Neural cell (in vitro differentiated cells): ENCODE data around the gene NDNF. TPM values are rescaled to one million over a fixed set of nuclear protein-coding genes. Genes with fewer than 3 reads are reported as not detected.

ENCODE experiments used
- H2AFZ ChIP-seq: fragments of 200-600, 300-800 bp; sonication (generic), shearing (Covaris generic); 2 replicates; pipeline ENCODE4 v1.6.0; 2014; ENCODE audit warnings: low read depth, mild to moderate bottlenecking, antibody characterized with exemption, low read length, moderate library complexity
- H3F3A ChIP-seq: fragments of 200-600 bp; shearing (Covaris generic); 2 replicates; pipeline ENCODE4 v1.6.1; 2016; ENCODE audit warnings: mild to moderate bottlenecking, moderate library complexity, mixed read lengths, antibody characterized with exemption, low read length; ENCODE audit not compliant: insufficient read depth, poor library complexity, severe bottlenecking
- H3K27ac ChIP-seq: fragments of 200-600, 300-800 bp; sonication (generic), shearing (Covaris generic); 2 replicates; pipeline ENCODE4 v1.5.1; 2014; ENCODE audit warnings: mild to moderate bottlenecking, low read length, moderate library complexity
- H3K27me3 ChIP-seq: fragments of 300-800, 200-600 bp; sonication (generic), shearing (Covaris generic); 2 replicates; pipeline ENCODE4 v1.6.0; 2014; ENCODE audit warnings: mild to moderate bottlenecking, low read depth, low read length, moderate library complexity; ENCODE audit not compliant: insufficient read depth
- H3K36me3 ChIP-seq: fragments of 300-800, 200-600 bp; sonication (generic), shearing (Covaris generic); 2 replicates; pipeline ENCODE4 v1.5.1; 2014; ENCODE audit warnings: mild to moderate bottlenecking, antibody characterized with exemption, low read length, moderate library complexity; ENCODE audit not compliant: insufficient read depth
- H3K4me2 ChIP-seq: fragments of 300-800, 200-600 bp; sonication (generic), shearing (Covaris generic); 2 replicates; pipeline ENCODE4 v1.6.0; 2014; ENCODE audit warnings: mild to moderate bottlenecking, low read length
- H3K4me3 ChIP-seq: fragments of 300-800, 200-600 bp; sonication (generic), shearing (Covaris generic); 2 replicates; pipeline ENCODE4 v1.5.1; 2014; ENCODE audit warnings: mild to moderate bottlenecking, low read length, moderate library complexity
- H3K79me2 ChIP-seq: fragments of 200-600 bp; shearing (Covaris generic); replicated peaks from 2 replicates; pipeline ENCODE4 v1.6.0; 2014; ENCODE audit warnings: mild to moderate bottlenecking, low read length, moderate library complexity; ENCODE audit not compliant: insufficient read depth
- H3K9ac ChIP-seq: fragments of 300-800, 200-600 bp; sonication (generic), shearing (Covaris generic); 2 replicates; pipeline ENCODE4 v1.6.1; 2016; ENCODE audit warnings: mild to moderate bottlenecking, low read length, mixed read lengths
- H3K9me2 ChIP-seq: fragments of 200-600 bp; shearing (Covaris generic); 2 replicates; pipeline ENCODE4 v1.6.1; 2016; ENCODE audit warnings: mild to moderate bottlenecking, low read length, mixed read lengths; ENCODE audit not compliant: insufficient read depth
- H3K9me3 ChIP-seq: fragments of 200-600, 300-800 bp; sonication (generic), shearing (Covaris generic); 2 replicates; pipeline ENCODE4 v1.6.1; 2016; ENCODE audit warnings: mild to moderate bottlenecking, mixed run types, low read length, moderate library complexity, mixed read lengths
- H4K20me1 ChIP-seq: fragments of 200-600 bp; shearing (Covaris generic); 2 replicates; pipeline ENCODE4 v1.6.1; 2016; ENCODE audit warnings: mild to moderate bottlenecking, mixed run types; ENCODE audit not compliant: insufficient read depth
- CTCF ChIP-seq: fragments of 450-650 bp; IDR thresholded peaks from 2 replicates; pipeline ENCODE4 v1.5.1; 2014; ENCODE audit warnings: antibody characterized with exemption, mild to moderate bottlenecking, moderate library complexity; ENCODE audit not compliant: poor library complexity, severe bottlenecking
- EP300 ChIP-seq: fragments of 450-650 bp; conservative IDR thresholded peaks from 2 replicates; pipeline ENCODE4 v1.6.1; 2014; ENCODE audit warnings: antibody characterized with exemption, mild to moderate bottlenecking, moderate library complexity; ENCODE audit not compliant: poor library complexity, severe bottlenecking
- EZH2 ChIP-seq: fragments of 200-600, 300-800 bp; shearing (Covaris generic), sonication (generic); IDR thresholded peaks from 2 replicates; pipeline ENCODE4 v1.6.1; 2014; ENCODE audit warnings: antibody characterized with exemption, low read length, borderline replicate concordance, mild to moderate bottlenecking; ENCODE audit not compliant: insufficient read depth, poor library complexity, severe bottlenecking
- MXI1 ChIP-seq: fragments of 450-650 bp; conservative IDR thresholded peaks from 2 replicates; pipeline ENCODE4 v1.6.1; 2014; ENCODE audit warnings: antibody characterized with exemption, mild to moderate bottlenecking; ENCODE audit not compliant: poor library complexity, severe bottlenecking
- POLR2AphosphoS5 ChIP-seq: IDR thresholded peaks from 2 replicates; pipeline ENCODE4 v1.6.1; 2012
- RAD21 ChIP-seq: fragments of 450-650 bp; conservative IDR thresholded peaks from 2 replicates; pipeline ENCODE4 v1.6.1; 2014; ENCODE audit warnings: antibody characterized with exemption, mild to moderate bottlenecking, moderate library complexity
- REST ChIP-seq: IDR thresholded peaks from 2 replicates; pipeline ENCODE4 v1.6.1; 2012; ENCODE audit warnings: borderline replicate concordance
- SMC3 ChIP-seq: fragments of 450-650 bp; conservative IDR thresholded peaks from 2 replicates; pipeline ENCODE4 v1.6.1; 2014; ENCODE audit warnings: antibody characterized with exemption, mild to moderate bottlenecking, moderate library complexity; ENCODE audit not compliant: poor library complexity
- TAF1 ChIP-seq: IDR thresholded peaks from 2 replicates; pipeline ENCODE4 v1.6.1; 2012; ENCODE audit warnings: low read depth
- polyA plus RNA-seq: library from polyadenylated mRNA; depleted of rRNA; stranded (reverse); fragments of >200 nt; gene quantifications from 2 replicates; pipeline ENCODE4 v1.2.3, GENCODE V29; 2014

The NDNF gene
- polyA plus RNA-seq, 1 donor from 2014 or later: 4.3 TPM

- no peak overlapping the region for H3K4me2 ChIP-seq
- H4K20me1 ChIP-seq: no peaks in the 10 kb centered on the region
- TF ChIP-seq CTCF (no peak), MXI1 (no peak), EP300 (no peak), SMC3 (no peak), TAF1 (no peak), REST (no peak), RAD21 (no peak), POLR2AphosphoS5 (no peak), EZH2 (no peak)
- peaks cover 38% of the 10 kb centered on the region for H3K27me3 ChIP-seq
- H3K36me3 ChIP-seq: no peaks in the 10 kb centered on the region
- no peak overlapping the region for H3K9ac ChIP-seq
- H2AFZ ChIP-seq: no peak overlapping the region
- no peaks in the 10 kb centered on the region for H3K9me2 ChIP-seq
- no peaks in the 10 kb centered on the region for H3K9me3 ChIP-seq
- H3K4me3 ChIP-seq: peak overlapping the region; percentile 81
- H3F3A ChIP-seq: no peaks in the 10 kb centered on the region
- H3K79me2 ChIP-seq: no peaks in the 10 kb centered on the region
- no peak overlapping the region for H3K27ac ChIP-seq
Measured at GRCh38 chr4:121069430-121069829, 2.9 kb downstream of the NDNF start.

- no peaks in the 10 kb centered on the region for H3K36me3 ChIP-seq
- TF ChIP-seq POLR2AphosphoS5: no peak
- no peaks in the 10 kb centered on the region for H3K9me2 ChIP-seq
- no peak overlapping the region for H2AFZ ChIP-seq
- H3K4me2 ChIP-seq: no peak overlapping the region
- H3F3A ChIP-seq: no peaks in the 10 kb centered on the region
- no peak overlapping the region for H3K27ac ChIP-seq
- H3K27me3 ChIP-seq: no peaks in the 10 kb centered on the region
- no peak overlapping the region for H3K9ac ChIP-seq
- H3K4me3 ChIP-seq: no peak overlapping the region
- H3K9me3 ChIP-seq: no peaks in the 10 kb centered on the region
- no peaks in the 10 kb centered on the region for H4K20me1 ChIP-seq
- no peaks in the 10 kb centered on the region for H3K79me2 ChIP-seq
Measured at GRCh38 chr4:121064482-121064881, 7.9 kb downstream of the NDNF start.

- Histone ChIP-seq H3F3A (no peaks in the 10 kb centered on the region), H3K9ac (no peak overlapping the region), H2AFZ (no peak overlapping the region), H3K27ac (no peak overlapping the region), H3K27me3 (no peaks in the 10 kb centered on the region), H3K36me3 (no peaks in the 10 kb centered on the region), H3K4me2 (no peak overlapping the region), H4K20me1 (no peaks in the 10 kb centered on the region), H3K79me2 (no peaks in the 10 kb centered on the region), H3K9me2 (no peaks in the 10 kb centered on the region), H3K4me3 (no peak overlapping the region), H3K9me3 (no peaks in the 10 kb centered on the region)
- TF ChIP-seq EP300: no peak
- no peak for TF ChIP-seq RAD21
- no peak for TF ChIP-seq REST
- no peak for TF ChIP-seq SMC3
- no peak for TF ChIP-seq POLR2AphosphoS5
- TF ChIP-seq EZH2: no peak
- TF ChIP-seq TAF1: no peak
- TF ChIP-seq CTCF: no peak
- no peak for TF ChIP-seq MXI1
Measured at GRCh38 chr4:121062521-121062920, 9.8 kb downstream of the NDNF start.
